Panc1 (cell line): Measurements from ENCODE around the gene TM4SF5. TPM values are rescaled to one million over a fixed set of nuclear protein-coding genes. Genes with fewer than 3 reads are reported as not detected.

ENCODE experiments used
- ATAC-seq: fragments of 200-7000 bp; cut with Tn5 transposase; 2 replicates; pipeline ENCODE4 v1.9.1; 2020; ENCODE audit warnings: mild to moderate bottlenecking, moderate library complexity
- BruUV-seq: library from RNA; stranded (reverse); fragments of 400-500 nt; replicated peaks from 2 replicates; lab custom pipeline; 2021; lab: Mats Ljungman, UMichigan
- CTCF ChIA-PET: fragments of 300-600 bp; sonication (Branson Sonifier 250); formaldehyde crosslinking; loops from one replicate; lab custom pipeline; 2022; ENCODE audit warnings: antibody characterized with exemption; lab: Charles Lee
- POLR2A ChIA-PET: fragments of 300-600 bp; sonication (Branson Sonifier 250); formaldehyde crosslinking; loops from one replicate; lab custom pipeline; 2022; ENCODE audit warnings: antibody characterized with exemption; lab: Charles Lee
- DNase-seq: peaks from one replicate; pipeline ENCODE4 v3.0.0-alpha.2; 2010; ENCODE audit warnings: low read depth, low spot score
- H3K27ac ChIP-seq: 2 replicates; pipeline ENCODE4 v1.5.1; 2011; ENCODE audit warnings: mild to moderate bottlenecking, low read length, inconsistent platforms
- H3K27me3 ChIP-seq: fragments of 200-500 bp; sonication (Bioruptor generic); 2 replicates; pipeline ENCODE4 v1.6.0; 2014; ENCODE audit warnings: low read length, inconsistent platforms; ENCODE audit not compliant: control insufficient read depth, insufficient read depth
- H3K36me3 ChIP-seq: fragments of 200-500 bp; sonication (Bioruptor generic); 2 replicates; pipeline ENCODE4 v1.5.1; 2014; ENCODE audit warnings: inconsistent platforms, mild to moderate bottlenecking, low read length, moderate library complexity; ENCODE audit not compliant: control insufficient read depth, insufficient read depth
- H3K4me1 ChIP-seq: 2 replicates; pipeline ENCODE4 v1.5.1; 2011; ENCODE audit warnings: inconsistent platforms, mild to moderate bottlenecking, low read length, moderate library complexity; ENCODE audit not compliant: control insufficient read depth, insufficient read depth
- H3K4me3 ChIP-seq, 2 experiments: 2 replicates each; pipeline ENCODE4 v1.5.1; 2011 to 2012; ENCODE audit warnings: low read depth in 2 of 2, low read length in 2 of 2, mild to moderate bottlenecking in 2 of 2, inconsistent platforms in 1 of 2, moderate library complexity in 1 of 2
- H3K9me3 ChIP-seq: fragments of 200-500 bp; sonication (Bioruptor generic); 2 replicates; pipeline ENCODE4 v1.5.1; 2014; ENCODE audit warnings: low read depth, mild to moderate bottlenecking, inconsistent platforms, low read length, moderate library complexity; ENCODE audit not compliant: control insufficient read depth, insufficient read depth
- CTCF ChIP-seq: fragments of 450-650 bp; IDR thresholded peaks from 2 replicates; pipeline ENCODE4 v1.5.1; 2017; ENCODE audit warnings: mild to moderate bottlenecking
- POLR2AphosphoS5 ChIP-seq: IDR thresholded peaks from 2 replicates; pipeline ENCODE4 v1.6.1; 2012; ENCODE audit warnings: mild to moderate bottlenecking, low read depth, low read length, moderate library complexity
- REST ChIP-seq, 2 experiments: IDR thresholded peaks; 2 replicates each; pipeline ENCODE4 v1.6.1; 2011 to 2012; ENCODE audit warnings: low read depth in 2 of 2, control low read depth in 1 of 2, low read length in 1 of 2, mild to moderate bottlenecking in 1 of 2, moderate library complexity in 1 of 2; ENCODE audit not compliant: insufficient read depth in 1 of 2
- SIN3A ChIP-seq: IDR thresholded peaks from 2 replicates; pipeline ENCODE4 v1.6.1; 2012; ENCODE audit warnings: low read depth, mild to moderate bottlenecking, low read length, moderate library complexity, borderline replicate concordance; ENCODE audit not compliant: insufficient read depth
- TCF7L2 ChIP-seq: IDR thresholded peaks from 2 replicates; pipeline ENCODE4 v1.6.1; 2011; ENCODE audit warnings: mild to moderate bottlenecking, low read depth, low read length, inconsistent platforms
- in situ Hi-C: cut with HindIII; loops from 2 replicates; pipeline ENCODE4 v1.10.0; 2016; ENCODE audit warnings: low sequenced_read_pairs, low pct_unique_long_range_greater_than_20kb
- intact Hi-C: fragments of 100-400 bp; cut with micrococcal nuclease; formaldehyde crosslinking; loops from one replicate; pipeline ENCODE4 v1.10.0; 2022; ENCODE audit not compliant: unreplicated experiment
- total RNA-seq: library from RNA; stranded (reverse); gene quantifications from one replicate; pipeline ENCODE4 v1.2.1, GENCODE V29; 2021; ENCODE audit not compliant: unreplicated experiment

TM4SF5 gene
- total RNA-seq, 1 experiment from 2014 or later, result not detected

- Histone ChIP-seq H3K27ac (no peak overlapping the region), H3K4me1 (no peaks in the 10 kb centered on the region), H3K36me3 (no peaks in the 10 kb centered on the region), H3K9me3 (no peaks in the 10 kb centered on the region), H3K27me3 (no peaks in the 10 kb centered on the region), H3K4me3 (no peak overlapping the region)
- BruUV-seq, result no TSS peak
- TF ChIP-seq SIN3A, result no peak
- in situ Hi-C loops (no loop called here), intact Hi-C loops (no loop called here)
- DNase-seq (no peak), ATAC-seq (no peak)
- POLR2A ChIA-PET, result no interaction called here
- CTCF ChIA-PET, result no interaction called here
Observed at GRCh38 chr17:4768298-4768697, 3.4 kb upstream of the TM4SF5 start.

- H3K4me1 ChIP-seq, result no peaks in the 10 kb centered on the region
- in situ Hi-C loops (no loop called here), intact Hi-C loops (no loop called here)
- H3K27me3 ChIP-seq, result no peaks in the 10 kb centered on the region
- no peaks in the 10 kb centered on the region for H3K9me3 ChIP-seq
- no peak for DNase-seq
- H3K36me3 ChIP-seq, result no peaks in the 10 kb centered on the region
- ATAC-seq, result no peak
- no TSS peak for BruUV-seq
- TF ChIP-seq TCF7L2 (no peak), CTCF (no peak), SIN3A (no peak), POLR2AphosphoS5 (no peak), REST (IDR thresholded peaks at IDR 0.05; ENCODE audit: insufficient read depth in 1 of 2, low read depth in 2 of 2, low read length in 1 of 2) (no peak)
- no peak overlapping the region for H3K27ac ChIP-seq
- CTCF ChIA-PET, result no interaction called here
- H3K4me3 ChIP-seq, result no peak overlapping the region
- POLR2A ChIA-PET, result no interaction called here
Observed at GRCh38 chr17:4769628-4770027, 2.1 kb upstream of the TM4SF5 start.

GRCh38 chr17:4772235-4772613 lies 538 bp downstream of the TM4SF5 start:
- TF ChIP-seq POLR2AphosphoS5, result no peak
- TF ChIP-seq CTCF, result no peak
- no peak for TF ChIP-seq SIN3A
- no peak for TF ChIP-seq TCF7L2
- no peak for TF ChIP-seq REST (IDR thresholded peaks at IDR 0.05; ENCODE audit: insufficient read depth in 1 of 2, low read depth in 2 of 2, low read length in 1 of 2)
- CTCF ChIA-PET, result no interaction called here
- ATAC-seq (peak; percentile 43; the same call in 1 of the 2 replicates), DNase-seq (no peak)
- intact Hi-C loops (no loop called here), in situ Hi-C loops (no loop called here)
- no peak overlapping the region for H3K27ac ChIP-seq
- no peaks in the 10 kb centered on the region for H3K9me3 ChIP-seq
- no TSS peak for BruUV-seq
- POLR2A ChIA-PET, result no interaction called here
- H3K4me1 ChIP-seq, result no peaks in the 10 kb centered on the region
- H3K4me3 ChIP-seq, result no peak overlapping the region
- H3K36me3 ChIP-seq, result no peaks in the 10 kb centered on the region
- no peaks in the 10 kb centered on the region for H3K27me3 ChIP-seq
